ENCODE results near the gene ERBB4.
A peak's percentile ranks its signal among the peaks of the same experiment; 100 is the strongest.
"Not testable (repeated sequence)": the region's sequence is repeated elsewhere in the genome, so short reads cannot be mapped to it uniquely, and the experiment has no call there.

Gene ERBB4

GRCh38 chr2:211729433-211729832 is 809.2 kb downstream of the ERBB4 start:
- DNase-seq (ENCODE audit: low spot score): no peak

- no peak for DNase-seq (ENCODE audit: low spot score)
These were observed 813.7 kb downstream of the ERBB4 start for GRCh38 chr2:211724933-211725332.

- DNase-seq (ENCODE audit: low spot score): no peak
These were observed 815.2 kb downstream of the ERBB4 start for GRCh38 chr2:211723398-211723797.

GRCh38 chr2:211722928-211723327 is 815.7 kb downstream of the ERBB4 start:
- DNase-seq (ENCODE audit: low spot score): no peak

GRCh38 chr2:211721874-211722273 is 816.7 kb downstream of the ERBB4 start:
- not testable (repeated sequence) for DNase-seq (ENCODE audit: low spot score)

DNA sequence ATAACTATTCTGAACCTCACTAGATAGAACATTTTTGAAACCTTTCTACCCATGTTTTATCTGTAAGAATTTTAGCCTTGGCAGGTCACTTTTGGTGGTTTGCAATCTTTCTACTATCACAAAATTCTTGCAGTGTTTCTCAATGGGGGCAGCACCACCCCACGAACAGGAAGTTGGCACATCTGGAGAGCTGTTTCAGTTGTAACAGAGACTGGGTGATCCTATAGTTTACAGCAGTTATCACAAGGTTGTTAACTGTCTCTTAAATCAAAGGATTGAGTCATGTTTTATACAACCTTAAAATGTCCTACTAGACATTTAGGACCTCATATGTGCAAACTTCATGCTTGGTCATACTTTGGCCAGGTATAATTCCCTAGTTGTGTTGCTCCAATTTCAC is 829.2 kb downstream of the ERBB4 start:
- no peak for DNase-seq (ENCODE audit: low spot score)

- no peak for DNase-seq (ENCODE audit: low spot score)
These were observed 845.9 kb downstream of the ERBB4 start for GRCh38 chr2:211692689-211693088.

DNA sequence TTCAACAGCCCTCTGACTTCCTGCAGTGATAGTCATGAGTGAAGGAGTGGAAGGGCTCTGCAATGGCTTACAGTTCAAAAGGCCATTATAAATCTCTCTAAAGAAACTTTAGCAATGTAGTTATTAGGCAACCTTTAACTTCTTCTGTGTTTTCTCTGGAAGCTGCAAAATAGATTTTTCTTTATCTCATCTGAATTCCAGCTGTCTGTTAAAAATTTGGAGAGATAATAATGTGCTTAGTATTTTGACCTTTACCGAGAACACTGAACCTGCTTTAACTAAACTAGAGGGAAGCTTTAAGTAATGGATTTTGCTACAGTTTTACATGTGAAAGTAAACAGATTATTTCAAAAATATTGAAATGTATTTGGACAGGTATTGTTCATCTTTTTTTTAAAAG is 847.9 kb downstream of the ERBB4 start:
- DNase-seq (ENCODE audit: low spot score): no peak

DNA sequence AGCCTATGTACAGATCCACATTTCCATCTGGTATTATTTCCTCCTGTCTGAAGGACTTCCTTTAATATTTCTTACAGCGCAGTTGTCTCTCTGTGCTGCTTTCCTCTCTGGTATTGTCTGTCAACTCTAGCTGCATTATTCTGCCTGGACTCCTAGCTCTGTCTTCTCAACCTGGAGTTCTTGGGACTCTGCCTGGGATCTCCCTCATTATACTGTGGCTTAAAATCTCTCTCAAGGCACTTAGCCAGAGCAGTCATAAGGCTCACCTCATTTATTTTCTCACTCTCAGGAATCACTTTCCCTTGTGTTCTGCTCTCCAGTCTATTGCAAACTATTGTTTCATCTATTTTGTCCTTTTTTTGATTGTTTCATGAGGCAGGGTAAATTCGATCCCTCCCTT is 850.4 kb downstream of the ERBB4 start:
- no peak for DNase-seq (ENCODE audit: low spot score)

- DNase-seq (ENCODE audit: low spot score): no peak
These were observed 863.9 kb downstream of the ERBB4 start for GRCh38 chr2:211674715-211675114.

DNA sequence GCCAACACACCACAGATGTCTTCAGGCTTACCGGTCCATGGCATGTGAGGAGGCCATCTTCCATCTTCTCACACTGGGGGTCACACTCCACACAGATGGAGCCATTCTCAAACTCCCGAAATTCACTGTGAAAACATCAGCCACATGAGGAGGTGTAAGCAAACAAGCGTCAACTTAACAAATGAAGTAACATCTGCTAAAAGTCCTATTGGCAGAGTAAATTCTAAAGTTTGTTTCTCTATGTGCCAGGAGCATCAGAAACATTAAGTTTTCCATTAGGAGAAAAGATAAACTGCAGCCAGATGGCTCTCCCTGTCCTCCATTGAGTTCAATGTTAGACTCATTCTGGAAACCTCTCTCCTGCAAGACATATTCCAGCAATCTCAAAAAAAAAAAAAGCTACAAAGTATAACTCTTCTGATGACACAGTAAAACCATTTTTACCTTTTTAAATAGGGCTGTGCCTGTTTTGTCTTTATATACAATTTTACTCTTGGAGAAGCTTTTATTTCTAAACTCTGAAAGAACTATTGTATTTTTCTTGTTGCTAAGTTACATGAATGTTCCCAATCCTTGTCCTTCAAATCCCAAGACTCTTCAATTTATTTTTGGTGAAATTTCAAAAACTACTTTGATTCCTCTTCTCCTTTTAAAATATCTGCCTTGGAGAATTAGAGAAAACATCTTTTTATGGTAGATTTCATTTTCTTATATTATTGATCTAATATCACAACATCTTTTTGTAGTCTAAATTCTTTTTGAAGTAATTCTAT is 865.3 kb downstream of the ERBB4 start:
- no peak for DNase-seq (ENCODE audit: low spot score)

DNA sequence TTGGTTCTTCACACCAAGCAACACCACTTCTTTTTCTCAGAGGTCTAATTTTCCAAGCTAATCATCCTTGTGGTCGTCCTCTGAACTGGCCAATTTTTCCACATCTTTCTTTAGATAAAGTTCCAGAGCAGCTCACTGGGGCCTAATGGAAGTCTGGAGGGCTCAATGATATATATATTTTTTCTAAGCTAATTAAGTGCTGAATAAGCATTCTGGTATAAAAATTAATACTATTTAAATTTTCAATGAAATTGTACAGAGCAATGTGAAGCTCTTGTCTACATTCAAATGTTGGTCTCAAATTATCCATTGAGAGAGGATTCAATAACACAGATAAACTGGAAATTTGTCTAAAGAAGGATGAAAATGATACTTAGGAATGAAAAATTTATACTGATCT is 866.6 kb downstream of the ERBB4 start:
- DNase-seq (ENCODE audit: low spot score): no peak

DNA sequence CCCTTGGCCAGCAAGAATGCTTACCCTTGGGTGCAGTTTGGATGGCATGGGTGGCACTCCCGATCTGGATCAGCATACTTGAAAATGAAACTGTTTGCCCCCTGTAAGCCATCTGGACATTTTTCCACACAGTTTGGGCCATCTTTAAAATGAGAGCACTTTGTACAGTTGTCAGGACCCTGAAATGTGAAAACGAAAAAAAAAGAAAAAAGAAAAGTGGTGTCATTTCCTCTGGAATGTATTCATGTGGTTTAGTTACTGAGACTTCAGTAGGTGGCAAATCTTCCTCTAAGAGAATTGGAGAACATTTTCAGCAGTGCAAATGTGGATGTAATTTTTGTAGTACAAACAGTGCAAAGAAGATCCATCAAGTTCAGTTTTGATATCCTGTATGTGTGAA is 873.3 kb downstream of the ERBB4 start:
- no peak for DNase-seq (ENCODE audit: low spot score)

- no peak for DNase-seq (ENCODE audit: low spot score)
These were observed 874.3 kb downstream of the ERBB4 start for GRCh38 chr2:211664321-211664720.

DNA sequence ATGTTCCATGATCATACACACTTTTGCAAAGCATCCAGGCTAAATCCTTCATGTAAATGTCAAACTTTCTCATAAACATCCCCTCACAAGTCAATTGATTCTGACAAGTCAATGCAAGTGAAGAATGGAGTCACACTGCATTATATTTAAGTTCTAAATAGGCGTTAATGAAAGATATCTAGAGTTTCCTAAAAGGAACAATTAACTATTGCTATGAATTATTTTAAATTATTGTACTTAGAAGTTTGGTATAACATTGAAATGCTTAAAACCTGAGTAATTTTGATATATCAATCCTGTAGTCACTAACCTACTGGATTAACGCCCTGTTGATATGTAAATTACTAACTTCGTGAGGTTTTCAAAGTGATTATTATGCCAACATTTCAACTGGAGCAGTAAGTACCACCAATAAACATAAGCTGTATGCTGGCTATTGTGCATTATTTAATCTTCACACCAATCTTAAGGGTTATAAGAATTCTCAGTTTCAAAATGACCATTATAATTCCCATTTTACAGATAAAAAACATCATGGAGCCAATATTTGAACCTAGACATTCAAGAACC is 884.3 kb downstream of the ERBB4 start:
- no peak for DNase-seq (ENCODE audit: low spot score)

DNA sequence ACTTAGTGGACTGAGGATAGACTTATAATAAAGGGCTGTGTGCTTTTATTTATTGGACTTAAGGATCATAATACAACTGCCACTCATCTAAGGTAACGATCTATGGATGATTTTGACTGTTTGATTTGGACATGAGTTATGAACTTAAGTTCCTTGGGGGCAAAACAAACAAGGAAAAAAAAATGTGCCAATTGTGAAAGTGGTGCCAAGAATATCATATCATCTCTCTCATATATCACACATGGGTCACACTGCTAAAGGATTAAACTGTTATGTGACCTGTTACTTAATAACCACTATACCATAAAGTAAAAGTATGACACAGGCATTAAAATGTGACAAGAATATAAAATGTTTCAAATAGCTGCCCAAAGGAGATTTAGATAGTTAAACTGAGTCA is 886.3 kb downstream of the ERBB4 start:
- DNase-seq (ENCODE audit: low spot score): no peak

DNA sequence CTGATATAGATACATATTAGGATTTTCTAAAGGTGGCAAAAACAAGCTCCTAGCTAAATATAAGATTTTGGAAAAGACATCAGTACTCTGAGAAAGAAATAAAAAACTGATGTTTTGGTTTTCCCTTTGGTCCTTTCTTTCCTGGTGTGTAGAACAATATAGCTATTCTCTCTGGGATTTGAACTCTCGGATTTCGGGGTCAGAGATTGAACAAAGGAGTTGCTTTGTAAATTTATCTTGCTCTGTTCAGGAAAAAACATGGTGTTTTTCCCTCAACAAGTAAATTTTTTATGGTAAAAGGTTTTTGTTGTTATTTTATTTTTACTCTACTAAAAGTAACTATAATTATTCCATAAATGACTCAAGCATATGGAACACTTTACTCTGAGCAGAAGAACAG is 889.3 kb downstream of the ERBB4 start:
- peak; percentile 50 for DNase-seq (ENCODE audit: low spot score)

GRCh38 chr2:211631503-211631902 is 907.1 kb downstream of the ERBB4 start:
- DNase-seq (ENCODE audit: low spot score): no peak

DNA sequence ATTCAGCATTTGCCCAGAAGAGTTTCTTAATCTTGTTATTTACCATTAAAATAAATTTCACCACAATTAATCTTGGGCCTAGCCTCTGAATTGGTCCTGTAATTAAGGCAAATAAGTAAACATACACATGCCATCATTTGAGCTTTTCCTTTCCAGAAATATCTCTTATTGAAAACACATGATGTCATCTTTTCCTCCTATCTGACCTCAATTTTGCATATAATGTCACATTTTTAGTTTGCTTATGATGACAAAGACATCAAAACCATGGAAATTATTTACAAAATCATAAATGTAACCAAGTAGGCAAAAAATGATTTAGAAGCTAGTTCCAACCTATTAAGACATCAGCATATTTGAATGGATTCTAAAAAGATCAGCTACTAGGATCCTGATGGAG is 915.5 kb downstream of the ERBB4 start:
- no peak for DNase-seq (ENCODE audit: low spot score)

DNA sequence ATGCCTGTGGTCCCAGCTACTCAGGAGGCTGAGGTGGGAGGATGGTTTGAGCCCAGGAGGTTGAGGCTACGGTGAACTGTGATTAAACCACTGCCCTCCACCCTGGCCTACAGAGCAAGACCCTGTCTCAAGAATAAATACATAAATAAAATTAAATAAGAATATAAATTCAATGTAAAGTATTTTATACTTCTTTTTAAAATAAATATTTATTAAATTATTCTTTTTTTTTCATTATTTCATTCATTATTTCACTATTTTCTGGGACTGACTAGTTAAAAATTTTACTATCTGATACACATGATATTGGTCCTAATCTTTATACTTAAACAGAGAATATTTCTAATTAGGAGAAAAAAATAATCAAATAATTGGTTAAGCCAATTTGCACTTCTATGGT is 917.6 kb downstream of the ERBB4 start:
- no peak for DNase-seq (ENCODE audit: low spot score)

- no peak for DNase-seq (ENCODE audit: low spot score)
These were observed 920.8 kb downstream of the ERBB4 start for GRCh38 chr2:211617803-211618202.

DNA sequence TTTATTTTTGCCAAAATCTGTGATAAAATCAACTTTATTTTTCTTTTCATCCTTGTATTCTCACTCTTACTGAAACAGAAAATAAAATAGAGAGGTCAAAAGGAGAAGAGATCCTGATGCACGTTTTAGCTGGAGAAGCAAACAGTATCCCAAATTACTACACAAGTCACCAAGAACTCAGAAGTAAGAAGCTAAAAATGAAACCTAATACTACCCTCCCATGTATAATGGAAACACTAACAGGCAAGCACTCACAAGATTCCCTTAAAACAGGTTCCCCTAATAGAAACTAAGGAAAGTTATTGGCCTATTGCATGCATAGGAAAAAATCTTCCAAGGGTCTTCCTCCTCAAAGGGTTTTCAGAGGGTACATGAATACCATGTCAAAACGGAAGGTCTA is 927.0 kb downstream of the ERBB4 start:
- peak; percentile 6 for DNase-seq (ENCODE audit: low spot score)

DNA sequence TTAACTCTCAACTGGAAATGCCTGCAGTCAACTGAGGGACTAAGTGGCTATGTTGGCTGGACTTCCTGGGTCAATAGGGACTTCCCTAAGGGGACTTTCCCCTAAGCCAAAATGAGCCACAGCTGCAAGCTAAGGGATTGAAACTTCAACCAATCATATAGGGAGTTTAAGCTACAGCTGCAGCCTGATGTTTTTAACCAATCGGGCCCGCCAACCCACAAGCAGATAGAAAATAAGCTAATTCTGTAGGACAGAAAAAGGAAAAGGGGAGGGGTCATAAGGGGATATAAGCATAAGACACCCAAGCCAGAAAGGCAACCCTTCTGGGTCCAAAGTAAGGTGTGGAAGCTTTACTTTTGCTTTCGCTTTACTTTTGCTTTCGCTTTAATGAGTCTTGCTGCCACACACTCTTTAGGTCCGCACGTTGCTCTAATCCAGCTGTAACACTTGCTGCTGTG is 927.5 kb downstream of the ERBB4 start:
- DNase-seq (ENCODE audit: low spot score): peak; percentile 63

DNA sequence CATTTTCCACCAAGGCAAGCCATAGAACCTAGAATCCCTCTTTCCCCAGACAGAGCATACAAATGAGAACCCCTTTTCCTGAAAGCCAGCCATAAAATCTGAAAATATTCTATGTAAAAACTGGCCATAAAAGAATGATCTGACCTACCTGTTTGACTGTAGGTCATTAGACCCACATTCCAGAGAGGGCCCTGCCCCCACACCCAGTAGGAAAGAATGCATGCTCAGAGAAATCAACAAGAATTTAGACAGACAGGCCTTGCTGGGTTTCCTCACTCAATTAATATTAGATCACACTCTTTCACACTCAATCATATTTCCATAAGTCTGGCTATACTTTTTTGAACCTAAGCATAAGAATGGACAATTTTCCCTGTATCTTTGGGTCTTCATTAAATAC is 929.5 kb downstream of the ERBB4 start:
- no peak for DNase-seq (ENCODE audit: low spot score)
